Mucosa of stomach (tissue), 1 donor: Measurements from ENCODE around the gene PNRC2.
"Not testable (repeated sequence)": the region's sequence is repeated elsewhere in the genome, so short reads cannot be mapped to it uniquely, and the experiment has no call there.

Experiments used
- H3K27me3 ChIP-seq: one replicate; pipeline ENCODE4 v1.7.0; 2013; ENCODE audit warnings: mild to moderate bottlenecking, low read length; ENCODE audit not compliant: control insufficient read depth, insufficient read depth
- H3K36me3 ChIP-seq: one replicate; pipeline ENCODE4 v1.7.0; 2013; ENCODE audit warnings: low read length; ENCODE audit not compliant: control insufficient read depth, insufficient read depth
- H3K4me1 ChIP-seq: one replicate; pipeline ENCODE4 v1.7.0; 2013; ENCODE audit warnings: mild to moderate bottlenecking, low read length; ENCODE audit not compliant: control insufficient read depth, insufficient read depth
- H3K4me3 ChIP-seq: one replicate; pipeline ENCODE4 v1.7.0; 2013; ENCODE audit warnings: low read length
- H3K9ac ChIP-seq: one replicate; pipeline ENCODE4 v1.7.0; 2013; ENCODE audit warnings: mild to moderate bottlenecking, low read length, moderate library complexity
- H3K9me3 ChIP-seq: one replicate; pipeline ENCODE4 v1.7.0; 2013; ENCODE audit warnings: mild to moderate bottlenecking, low read length, moderate library complexity; ENCODE audit not compliant: control insufficient read depth
- donor health status: Pancreatic carcinoma.

PNRC2 gene

DNA sequence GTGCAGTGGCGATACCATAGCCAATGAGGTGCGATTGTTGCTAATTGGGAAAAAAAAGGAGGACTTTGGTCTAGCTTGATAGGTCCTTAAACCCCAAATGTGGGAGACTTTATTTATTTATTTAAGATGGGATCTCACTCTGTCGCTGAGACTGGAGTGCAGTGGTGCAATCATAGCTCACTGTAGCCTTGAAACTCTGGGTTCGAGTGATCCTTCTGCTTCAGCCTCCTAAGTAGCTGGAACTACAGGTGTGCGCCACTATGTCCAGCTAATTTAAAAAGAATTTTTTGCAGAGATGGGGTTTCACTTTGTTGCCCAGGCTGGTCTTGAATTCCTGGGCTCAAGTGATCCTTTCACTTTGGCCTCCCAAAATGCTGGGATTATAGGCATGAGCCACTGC, 44.5 kb downstream of the PNRC2 start:
- H3K9me3 ChIP-seq = no peaks in the 10 kb centered on the region
- no peaks in the 10 kb centered on the region for H3K36me3 ChIP-seq
- H3K4me3 ChIP-seq = no peak overlapping the region
- H3K9ac ChIP-seq = no peak overlapping the region
- H3K27me3 ChIP-seq = no peaks in the 10 kb centered on the region
- H3K4me1 ChIP-seq = peaks cover under 1% of the 10 kb centered on the region

DNA sequence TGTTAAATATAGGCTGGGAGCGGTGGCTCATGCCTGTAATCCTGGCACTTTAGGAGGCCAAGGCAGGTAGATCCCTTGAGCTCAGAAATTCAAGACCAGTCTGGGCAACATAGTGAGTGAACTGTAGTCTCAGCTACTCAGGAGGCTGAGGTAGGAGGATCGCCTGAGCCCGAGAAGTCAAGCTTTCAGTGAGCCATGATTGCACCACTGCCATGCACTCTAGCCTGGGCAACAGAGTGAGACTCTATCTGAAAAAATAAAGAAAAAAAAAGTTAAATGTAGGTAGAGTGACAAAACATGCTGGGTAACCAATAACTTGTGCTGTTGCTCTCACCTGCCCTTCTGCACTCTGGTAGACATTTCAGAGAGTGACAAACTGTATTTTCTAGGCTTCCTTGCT, 45.5 kb downstream of the PNRC2 start:
- H3K27me3 ChIP-seq = no peaks in the 10 kb centered on the region
- no peak overlapping the region for H3K4me3 ChIP-seq
- no peaks in the 10 kb centered on the region for H3K9me3 ChIP-seq
- no peaks in the 10 kb centered on the region for H3K36me3 ChIP-seq
- H3K4me1 ChIP-seq = peaks cover 10% of the 10 kb centered on the region
- no peak overlapping the region for H3K9ac ChIP-seq

DNA sequence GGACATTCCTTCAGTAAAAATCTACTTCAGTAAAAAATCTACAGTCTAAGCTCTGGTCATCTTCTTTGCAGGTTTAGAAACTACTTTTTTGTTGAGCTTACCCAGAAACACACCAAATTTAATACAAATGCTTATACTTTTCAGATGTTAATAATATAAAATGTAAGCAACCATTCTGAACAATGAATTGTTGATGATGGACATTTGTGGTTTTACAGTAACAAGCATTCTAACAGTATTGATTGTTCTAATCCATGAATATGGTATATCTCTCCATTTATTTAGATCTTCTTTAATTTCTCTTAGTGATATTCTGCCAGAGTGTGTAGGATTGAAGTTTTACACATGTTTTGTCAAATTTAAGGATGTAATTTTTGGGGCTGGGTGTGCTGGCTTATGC, 47.5 kb downstream of the PNRC2 start:
- no peaks in the 10 kb centered on the region for H3K9me3 ChIP-seq
- peaks cover 15% of the 10 kb centered on the region for H3K4me1 ChIP-seq
- H3K36me3 ChIP-seq = no peaks in the 10 kb centered on the region
- H3K4me3 ChIP-seq = no peak overlapping the region
- no peaks in the 10 kb centered on the region for H3K27me3 ChIP-seq
- H3K9ac ChIP-seq = no peak overlapping the region

DNA sequence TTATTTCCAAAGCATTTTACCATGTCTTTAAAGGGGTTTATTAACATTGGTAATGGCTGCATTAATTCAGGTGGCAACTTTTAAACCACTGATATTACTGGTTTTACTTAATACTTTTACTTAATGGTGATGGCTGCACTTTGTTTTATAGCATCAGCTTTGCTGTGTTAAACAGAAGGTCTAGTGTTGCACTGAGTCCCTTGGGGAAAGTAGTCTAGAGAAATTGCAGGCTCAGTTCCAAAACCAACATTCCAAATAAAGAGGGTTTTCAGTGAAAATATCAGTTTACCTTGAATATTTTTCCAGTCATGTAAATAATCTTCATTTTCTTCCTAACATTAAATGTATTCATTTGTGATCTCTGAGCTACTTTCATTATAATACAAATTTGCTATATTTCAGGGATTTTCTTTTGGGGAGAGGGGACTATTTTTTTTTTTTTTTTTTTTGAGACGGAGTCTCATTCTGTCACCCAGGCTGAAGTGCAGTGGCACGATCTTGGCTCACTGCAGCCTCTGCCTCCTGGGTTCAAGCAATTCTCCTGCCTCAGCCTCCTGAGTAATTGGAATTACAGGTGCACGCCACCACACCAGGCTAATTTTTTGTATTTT, 49.1 kb downstream of the PNRC2 start:
- not testable (repeated sequence) for H3K9me3 ChIP-seq, H3K4me3 ChIP-seq, H3K9ac ChIP-seq, H3K27me3 ChIP-seq, H3K36me3 ChIP-seq
- peaks cover 15% of the 10 kb centered on the region for H3K4me1 ChIP-seq

DNA sequence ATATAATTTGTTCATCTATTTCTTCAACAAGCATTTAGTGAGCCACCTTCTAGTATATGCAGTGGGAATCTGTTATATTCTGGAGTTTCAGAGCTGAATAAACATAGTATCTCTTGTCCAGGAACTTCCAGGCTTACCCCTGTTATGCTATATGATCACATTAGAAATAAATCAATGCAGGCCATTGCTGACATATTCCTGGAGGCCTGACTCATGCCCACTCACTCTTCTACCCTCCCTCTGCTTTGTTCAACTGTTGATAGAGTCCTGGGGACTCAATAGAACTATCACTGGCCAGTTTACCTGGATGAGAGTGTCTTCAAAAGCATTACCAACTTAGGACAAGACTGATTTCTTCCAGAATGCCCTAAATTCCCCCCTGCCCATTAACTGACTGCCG, 49.8 kb downstream of the PNRC2 start:
- no peaks in the 10 kb centered on the region for H3K9me3 ChIP-seq
- no peak overlapping the region for H3K4me3 ChIP-seq
- no peaks in the 10 kb centered on the region for H3K27me3 ChIP-seq
- no peak overlapping the region for H3K9ac ChIP-seq
- no peaks in the 10 kb centered on the region for H3K36me3 ChIP-seq
- H3K4me1 ChIP-seq = peaks cover 15% of the 10 kb centered on the region

DNA sequence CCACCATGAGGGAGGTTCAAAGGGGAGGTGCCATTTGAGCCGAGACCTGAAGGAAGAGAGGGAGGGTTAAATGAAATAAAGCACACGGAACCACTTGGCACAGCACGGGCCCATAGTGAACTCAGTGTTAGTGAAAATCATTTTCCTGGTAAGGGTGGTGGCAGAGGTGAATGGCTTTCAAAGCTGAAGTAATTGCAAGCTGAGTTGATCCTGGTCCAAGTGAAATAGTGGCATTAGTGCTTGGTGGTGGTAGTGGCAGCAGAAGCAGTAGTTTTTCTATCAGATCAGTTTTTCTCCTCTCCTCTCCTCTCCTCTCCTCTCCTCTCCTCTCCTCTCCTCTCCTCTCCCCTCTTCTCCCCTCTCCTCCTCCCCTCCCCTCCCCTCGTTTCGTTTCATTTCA, 51.0 kb downstream of the PNRC2 start:
- Histone ChIP-seq H3K27me3 (no peaks in the 10 kb centered on the region), H3K4me1 (peaks cover 23% of the 10 kb centered on the region), H3K4me3 (no peak overlapping the region)

DNA sequence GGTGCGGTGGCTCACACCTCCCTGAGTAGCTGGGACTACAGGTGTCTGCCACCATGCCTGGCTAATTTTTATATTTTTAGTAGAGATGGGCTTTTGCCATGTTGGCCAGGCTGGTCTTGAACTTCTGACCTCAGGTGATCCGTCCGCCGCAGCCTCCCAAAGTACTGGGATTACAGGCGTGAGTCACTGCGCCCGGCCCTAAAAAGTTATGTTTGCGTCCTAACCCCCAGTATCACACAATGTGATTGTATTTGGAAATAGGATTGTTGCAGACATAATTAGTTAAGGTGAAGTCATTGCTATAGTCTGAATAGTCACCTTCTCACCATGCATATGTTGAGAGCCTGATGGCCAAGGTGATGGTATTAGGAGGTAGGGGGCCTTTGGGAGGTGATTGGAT, 53.2 kb downstream of the PNRC2 start:
- H3K4me1 ChIP-seq = peaks cover 23% of the 10 kb centered on the region
- H3K27me3 ChIP-seq, H3K36me3 ChIP-seq, H3K4me3 ChIP-seq, H3K9ac ChIP-seq, H3K9me3 ChIP-seq: not testable (repeated sequence)

More for the DNA sequence above, 51.0 kb downstream of the PNRC2 start:
- Histone ChIP-seq H3K36me3 (no peaks in the 10 kb centered on the region), H3K9ac (no peak overlapping the region), H3K9me3 (no peaks in the 10 kb centered on the region)
